HepG2 (cell line): ENCODE data around the gene PLGRKT. TPM values are rescaled to one million over a fixed set of nuclear protein-coding genes. Genes with fewer than 3 reads are reported as not detected.

Source experiments
- ATAC-seq: fragments of 200-7000 bp; cut with Tn5 transposase; 3 replicates; pipeline ENCODE4 v1.9.1; 2020; ENCODE audit warnings: mild to moderate bottlenecking, moderate library complexity
- BruUV-seq: library from RNA; stranded (reverse); fragments of 400-500 nt; replicated peaks from 2 replicates; lab custom pipeline; 2021; lab: Mats Ljungman, UMichigan
- CTCF ChIA-PET: fragments of 300-600 bp; formaldehyde crosslinking; extraction: SDS; loops from one replicate; lab custom pipeline; 2021; ENCODE audit warnings: low total read pairs, inconsistent platforms, low intra/inter-chr PET ratio; lab: Yijun Ruan, JAX
- POLR2A ChIA-PET: fragments of 350-600 bp; sonication (Branson Sonifier 250); formaldehyde crosslinking; loops from one replicate; lab custom pipeline; 2020; ENCODE audit warnings: antibody characterized with exemption, inconsistent platforms; lab: Yijun Ruan, JAX
- DNase-seq: peaks from one replicate; pipeline ENCODE4 v3.0.0-alpha.2; 2015; ENCODE audit warnings: low spot score
- FAIRE-seq: peaks from 3 replicates; lab custom pipeline; 2011; peaks lifted over from hg19 to GRCh38; lab: Jason Lieb, UNC
- H2AFZ ChIP-seq: one replicate; pipeline ENCODE4 v1.6.1; 2011; ENCODE audit warnings: low read length, inconsistent platforms
- H3K27ac ChIP-seq: fragments of 300-600 bp; 3 replicates; pipeline ENCODE4 v1.8.0; 2011; ENCODE audit warnings: mixed run types, mild to moderate bottlenecking, mixed read lengths, low read length, inconsistent platforms; ENCODE audit not compliant: insufficient read depth; ENCODE audit errors: extremely low read length
- H3K27me3 ChIP-seq, 2 experiments: fragments of 200-600 bp in 1 of 2; 2 replicates in 1 of 2; 3 replicates in 1 of 2; pipeline versions ENCODE4 v1.6.0 to v1.8.0; 2011; ENCODE audit warnings: low read length in 2 of 2, mild to moderate bottlenecking in 2 of 2, moderate library complexity in 2 of 2, inconsistent platforms in 1 of 2; ENCODE audit not compliant: insufficient read depth in 2 of 2, control insufficient read depth in 1 of 2
- H3K36me3 ChIP-seq, 2 experiments: fragments of 200-600 bp in 1 of 2; replicated peaks in 1 of 2; 2 replicates in 1 of 2; 3 replicates in 1 of 2; pipeline versions ENCODE4 v1.5.1 to v1.8.0; 2011; ENCODE audit warnings: low read length in 2 of 2, inconsistent platforms in 1 of 2; ENCODE audit not compliant: insufficient read depth in 2 of 2, control insufficient read depth in 1 of 2
- H3K4me1 ChIP-seq: 2 replicates; pipeline ENCODE4 v1.5.1; 2012; ENCODE audit warnings: low read length, inconsistent platforms; ENCODE audit not compliant: insufficient read depth
- H3K4me2 ChIP-seq: 2 replicates; pipeline ENCODE4 v1.6.0; 2011; ENCODE audit warnings: low read depth, low read length, inconsistent platforms
- H3K4me3 ChIP-seq, 3 experiments: fragments of 200-600 bp in 1 of 3; sonication (generic), shearing (Covaris generic) in 1 of 3; replicated peaks in 1 of 3; 2 replicates each; pipeline ENCODE4 v1.5.1; 2011 to 2016; ENCODE audit warnings: low read length in 3 of 3, inconsistent platforms in 2 of 3, low read depth in 2 of 3, mild to moderate bottlenecking in 2 of 3, control low read depth in 1 of 3, mixed read lengths in 1 of 3; ENCODE audit not compliant: insufficient read depth in 1 of 3
- H3K79me2 ChIP-seq: one replicate; pipeline ENCODE4 v1.6.1; 2011; ENCODE audit warnings: low read length, inconsistent platforms; ENCODE audit not compliant: insufficient read depth
- H3K9ac ChIP-seq: 2 replicates; pipeline ENCODE4 v1.6.0; 2011; ENCODE audit warnings: mild to moderate bottlenecking, low read depth, low read length, inconsistent platforms; ENCODE audit not compliant: insufficient read depth
- H3K9me3 ChIP-seq: 2 replicates; pipeline ENCODE4 v1.5.1; 2012; ENCODE audit warnings: mild to moderate bottlenecking, low read length
- H4K20me1 ChIP-seq: 2 replicates; pipeline ENCODE4 v1.6.0; 2011; ENCODE audit warnings: inconsistent platforms, mild to moderate bottlenecking, low read length, moderate library complexity; ENCODE audit not compliant: insufficient read depth
- ATF1 ChIP-seq: IDR thresholded peaks from 2 replicates; pipeline ENCODE4 v1.6.1; 2016; ENCODE audit warnings: mild to moderate bottlenecking, control low read depth
- BCL6 ChIP-seq: IDR thresholded peaks from 2 replicates; pipeline ENCODE4 v1.6.1; 2016; ENCODE audit warnings: missing genetic modification reagents, missing compliant biosample characterization
- CCAR2 ChIP-seq: fragments of 200-400 bp; formaldehyde crosslinking; optimal IDR thresholded peaks from 2 replicates; pipeline ENCODE3; 2018; ENCODE audit warnings: low read depth, mild to moderate bottlenecking, low read length, moderate library complexity
- CTCF ChIP-seq: sonication (generic); formaldehyde crosslinking; IDR thresholded peaks from 2 replicates; pipeline ENCODE4 v1.5.0; 2020; ENCODE audit warnings: mild to moderate bottlenecking, missing genetic modification reagents, moderate library complexity
- E2F1 ChIP-seq: sonication (generic); formaldehyde crosslinking; IDR thresholded peaks from 2 replicates; pipeline ENCODE4 v1.5.0; 2020; ENCODE audit warnings: missing genetic modification reagents
- GZF1 ChIP-seq: sonication (generic); formaldehyde crosslinking; IDR thresholded peaks from 2 replicates; pipeline ENCODE4 v1.5.1; 2020; ENCODE audit warnings: mild to moderate bottlenecking, missing genetic modification reagents
- HDAC6 ChIP-seq: fragments of 200-600 bp; sonication (generic); IDR thresholded peaks from 2 replicates; pipeline ENCODE4 v1.7.0; 2017; ENCODE audit warnings: mild to moderate bottlenecking, antibody characterized with exemption, low read length, low read depth
- MAFK ChIP-seq, 2 experiments: IDR thresholded peaks in 1 of 2; conservative IDR thresholded peaks in 1 of 2; 2 replicates each; pipeline ENCODE4 v1.6.1; 2011; ENCODE audit warnings: improper control_type of control experiment in 2 of 2, low read length in 2 of 2
- MXI1 ChIP-seq: IDR thresholded peaks from 3 replicates; pipeline ENCODE4 v1.6.1; 2012; ENCODE audit warnings: low read depth, low read length, inconsistent platforms, borderline replicate concordance
- NFE2 ChIP-seq: sonication (generic); formaldehyde crosslinking; IDR thresholded peaks from 2 replicates; pipeline ENCODE4 v1.4.0; 2020; ENCODE audit warnings: missing genetic modification reagents
- ONECUT2 ChIP-seq: sonication (generic); formaldehyde crosslinking; IDR thresholded peaks from 2 replicates; pipeline ENCODE4 v1.4.0; 2020; ENCODE audit warnings: missing genetic modification reagents
- SMAD9 ChIP-seq: sonication (generic); formaldehyde crosslinking; IDR thresholded peaks from 2 replicates; pipeline ENCODE4 v1.5.1; 2020; ENCODE audit warnings: mild to moderate bottlenecking, missing genetic modification reagents
- ZBED4 ChIP-seq: sonication (generic); formaldehyde crosslinking; IDR thresholded peaks from 2 replicates; pipeline ENCODE4 v1.4.0; 2020; ENCODE audit warnings: missing genetic modification reagents, borderline replicate concordance
- ZNF101 ChIP-seq: sonication (generic); formaldehyde crosslinking; IDR thresholded peaks from 2 replicates; pipeline ENCODE4 v1.4.0; 2020; ENCODE audit warnings: mild to moderate bottlenecking, low read depth, missing genetic modification reagents, borderline replicate concordance
- ZNF773 ChIP-seq: sonication (generic); formaldehyde crosslinking; IDR thresholded peaks from 2 replicates; pipeline ENCODE4 v1.4.0; 2020; ENCODE audit warnings: missing genetic modification reagents, borderline replicate concordance
- ZNF839 ChIP-seq: sonication (generic); formaldehyde crosslinking; IDR thresholded peaks from 2 replicates; pipeline ENCODE4 v1.4.0; 2020; ENCODE audit warnings: missing genetic modification reagents, mild to moderate bottlenecking, borderline replicate concordance
- WGBS: methylation state at CpG from one replicate; pipeline ENCODE4 v1.1.6; 2017; ENCODE audit warnings: low lambda C conversion rate; 5-methylcytosine and 5-hydroxymethylcytosine counted together
- in situ Hi-C: cut with HindIII; loops from 2 replicates; pipeline ENCODE4 v1.10.0; 2017; ENCODE audit warnings: low pct_unique_long_range_greater_than_20kb; ENCODE audit not compliant: extremely low pct_ligation_motif_present
- intact Hi-C: fragments of 100-400 bp; cut with micrococcal nuclease; formaldehyde crosslinking; loops from one replicate; pipeline ENCODE4 v1.10.0; 2022; ENCODE audit not compliant: unreplicated experiment
- polyA plus RNA-seq, 8 experiments: library from polyadenylated mRNA; depleted of rRNA in 3 of 8; stranded (reverse) in 7 of 8; unstranded in 1 of 8; fragments of >200 nt; fragmentation: Illumina TruSeq in 4 of 8; extraction: Trizol in 4 of 8; gene quantifications; 2 replicates each; pipeline versions ENCODE4 v1.2.1 to v1.2.3, GENCODE V29; 2011 to 2016; ENCODE audit warnings: low read depth in 4 of 8, missing spikeins in 1 of 8, mixed read lengths in 1 of 8; ENCODE audit not compliant: insufficient read depth in 1 of 8
- total RNA-seq, 5 experiments: library from RNA; depleted of rRNA; stranded (reverse); fragments of >200 nt; fragmentation: Illumina TruSeq; extraction: Trizol; gene quantifications; 2 replicates each; pipeline ENCODE4 v1.2.3, GENCODE V29; 2016; ENCODE audit warnings: low read depth in 1 of 5

The PLGRKT gene
- total and polyA plus RNA-seq, 2 of the 13 experiments (the other 11 are each of a cell fraction or from before 2014, with no cell fraction given), result 5.0 to 15.8 TPM

- Histone ChIP-seq H3K4me1 (peaks cover 6% of the 10 kb centered on the region; the same call in 1 of the 2 replicates), H3K9ac (no peak overlapping the region), H3K4me3 (no peak overlapping the region), H4K20me1 (no peaks in the 10 kb centered on the region), H3K4me2 (no peak overlapping the region), H3K9me3 (no peaks in the 10 kb centered on the region), H3K27ac (no peak overlapping the region), H3K79me2 (no peaks in the 10 kb centered on the region), H3K36me3 (no peaks in the 10 kb centered on the region), H3K27me3 (peaks cover 0 to 3% of the 10 kb centered on the region in 2 experiments; a peak in 1 of 5 replicates), H2AFZ (no peak overlapping the region)
- intact Hi-C loops, result no loop called here
- in situ Hi-C loops, result no loop called here
- ChIA-PET POLR2A (no interaction called here), CTCF (no interaction called here)
- no TSS peak for BruUV-seq
- TF ChIP-seq CCAR2 (no peak), ZBED4 (CRISPR knock-in tag) (no peak), ONECUT2 (CRISPR knock-in tag) (no peak), ATF1 (CRISPR knock-in tag) (no peak), GZF1 (no peak), ZNF773 (CRISPR knock-in tag) (no peak), HDAC6 (no peak), ZNF101 (CRISPR knock-in tag) (no peak), SMAD9 (no peak), NFE2 (no peak), CTCF (CRISPR knock-in tag) (no peak), BCL6 (CRISPR knock-in tag) (no peak), MXI1 (no peak), E2F1 (no peak), ZNF839 (CRISPR knock-in tag) (no peak), MAFK (conservative IDR thresholded peaks at IDR 0.05 in 1 of 2, IDR thresholded peaks at IDR 0.05 in 1 of 2; ENCODE audit: low read length in 2 of 2) (no peak)
- WGBS, result 17% methylated on average over 8 of the region's 8 CpGs
- FAIRE-seq (no peak), ATAC-seq (no peak), DNase-seq (no peak)
Observed at GRCh38 chr9:5482194-5482593, 44.5 kb upstream of the PLGRKT start.
